Heart right ventricle (tissue), 16 donors: ENCODE results near the gene PAX9. TPM values are rescaled to one million over a fixed set of nuclear protein-coding genes. Genes with fewer than 3 reads are reported as not detected.

Experiments used
- ATAC-seq, 8 donors: fragments of 200-7000 bp; cut with Tn5 transposase; one replicate each; pipeline ENCODE4 v1.9.1; 2020; ENCODE audit warnings: mild to moderate bottlenecking in 8 of 8, moderate library complexity in 8 of 8, moderate number of reproducible peaks in 1 of 8
- DNase-seq, 2 donors: peaks; one replicate each; pipeline ENCODE4 v3.0.0-alpha.2; 2020
- H3K27ac ChIP-seq, 10 donors: fragments of 200-600 bp; sonication (generic) in 2 of 10; one replicate each; pipeline versions ENCODE4 v1.5.0 to v1.8.0; 2020 to 2022; ENCODE audit warnings: mild to moderate bottlenecking in 3 of 10
- H3K27me3 ChIP-seq, 7 donors: fragments of 200-600 bp; one replicate each; pipeline ENCODE4 v1.8.0; 2021 to 2022; ENCODE audit warnings: mild to moderate bottlenecking in 2 of 7
- H3K36me3 ChIP-seq, 9 donors: fragments of 200-600 bp; sonication (generic) in 1 of 9; one replicate each; pipeline versions ENCODE4 v1.5.0 to v1.8.0; 2020 to 2022; ENCODE audit warnings: mild to moderate bottlenecking in 2 of 9
- H3K4me1 ChIP-seq, 9 donors: fragments of 200-600 bp; sonication (generic) in 1 of 9; one replicate each; pipeline versions ENCODE4 v1.5.0 to v1.8.0; 2020 to 2022; ENCODE audit warnings: mild to moderate bottlenecking in 4 of 9
- H3K4me3 ChIP-seq, 10 donors: fragments of 200-600 bp; sonication (generic) in 2 of 10; one replicate each; pipeline versions ENCODE4 v1.5.0 to v1.8.0; 2020 to 2022; ENCODE audit warnings: mild to moderate bottlenecking in 7 of 10, moderate library complexity in 2 of 10
- H3K9me3 ChIP-seq, 11 donors: fragments of 200-600 bp in 10 of 11; sonication (generic) in 2 of 11; one replicate each; pipeline versions ENCODE4 v1.5.0 to v1.8.0; 2013 to 2022; ENCODE audit warnings: mild to moderate bottlenecking in 2 of 11, control low read depth in 1 of 11, moderate library complexity in 1 of 11
- WGBS, 2 donors: extraction: QIAGEN DNeasy Blood & Tissue Kit; methylation state at CpG; one replicate each; pipeline ENCODE4 v1.1.7; 2013; ENCODE audit warnings: inconsistent platforms in 1 of 2; 5-methylcytosine and 5-hydroxymethylcytosine counted together
- intact Hi-C, 10 donors: fragments of 100-400 bp; cut with DNase I; formaldehyde crosslinking; loops; one replicate each; pipeline versions ENCODE4 v1.11.1 to v1.14.2; 2022
- polyA plus RNA-seq, 2 donors: library from polyadenylated mRNA; stranded (reverse); fragments of 200-250 nt; gene quantifications; one replicate each; pipeline ENCODE4 v1.2.3, GENCODE V29; 2013
- total RNA-seq, 10 donors: library from RNA; stranded (reverse); fragmentation: NEBNext Ultra II Directional in 3 of 10; extraction: Animal tissue kit (Norgen Biotek cat#: 25700) in 3 of 10; gene quantifications; one replicate each; pipeline versions ENCODE4 v1.2.1 to v1.2.4, GENCODE V29; 2021 to 2023
- TF ChIP-seq, protein P1 (sequence below), 9 donors: fragments of 200-600 bp; sonication (generic) in 2 of 9; IDR thresholded peaks; one replicate each; pipeline versions ENCODE4 v1.5.0 to v1.8.0; 2021 to 2022; ENCODE audit warnings: antibody characterized with exemption in 9 of 9, mild to moderate bottlenecking in 5 of 9, moderate library complexity in 1 of 9
- donor health status: Arrhythmogenic right ventricular cardiomyopathy.
- donor health status: ischemic (EF 13 %, LVEDD 7.1; RV severe dilation, severe dysfunction).
- donor health status: healthy with polysubstance abuse.
- donor health status: DM: no; HTN: yes; CAD: no.
- donor health status: DM: no; HTN: no; CAD: no.
- donor health status: ischemic (EF 25% LVEDD 6.9; RV normal size, moderate dysfunction).
- donor health status: ischemic (EF 25% LVEDD 5.7; RV mildly dilated, moderate dysfunction).
- donor health status: healthy.
- donor health status: DM: yes; HTN: yes; CAD: no.
- donor health status: Ischemic cardiomyopathy.
- donor health status: ischemic (EF 35%, LVEDD 5.7; RV mildly dilated, moderate dysfunction).
- donor health status: nonischemic (EF 11% LVEDD 7.7; RV severe dilation, severe dysfunction).
- donor health status: DM: yes; HTN: yes; CAD: no.
- donor health status: PGD.
- donor health status: ischemic (EF 29% LVEDD 5.4; RV normal size, mild dysfunction).
- donor health status: nonischemic (EF 23%, LVEDD 6.1; RV moderate dilation, normal function).

The PAX9 gene
- total and polyA plus RNA-seq, 12 donors, result 0.01 TPM; not detected in 11

DNA sequence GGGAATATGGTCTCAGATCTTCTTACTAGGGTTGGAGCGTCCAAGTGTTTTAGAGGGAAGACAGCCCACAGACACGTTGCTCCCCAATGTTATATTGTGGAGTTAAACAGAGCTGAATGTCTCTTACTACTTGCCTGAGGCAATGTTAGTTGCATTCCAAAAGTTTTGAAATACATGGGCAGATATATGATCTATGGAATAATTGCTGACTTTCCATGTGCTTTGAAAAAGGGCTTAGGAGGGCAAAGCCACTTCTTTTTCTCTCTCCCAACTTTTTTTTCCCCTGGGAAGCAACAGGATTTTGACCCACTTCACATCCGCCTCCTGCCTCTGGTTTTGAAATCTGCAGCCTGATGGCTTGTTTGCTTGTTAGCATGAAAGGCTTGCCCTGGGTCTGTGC is 33.7 kb upstream of the PAX9 start:
- no peak for ATAC-seq
- intact Hi-C loops, result no loop called here
- Histone ChIP-seq H3K9me3 (no peaks in the 10 kb centered on the region), H3K27ac (no peak overlapping the region), H3K27me3 (peaks cover 0 to 83% (median 30%) of the 10 kb centered on the region in 7 donors), H3K36me3 (no peaks in the 10 kb centered on the region), H3K4me3 (no peak overlapping the region), H3K4me1 (no peaks in the 10 kb centered on the region)
- 61 to 78% methylated on average over 3 of the region's 3 CpGs for WGBS, 2 donors
- DNase-seq, result no peak
- TF ChIP-seq, protein P1, sequence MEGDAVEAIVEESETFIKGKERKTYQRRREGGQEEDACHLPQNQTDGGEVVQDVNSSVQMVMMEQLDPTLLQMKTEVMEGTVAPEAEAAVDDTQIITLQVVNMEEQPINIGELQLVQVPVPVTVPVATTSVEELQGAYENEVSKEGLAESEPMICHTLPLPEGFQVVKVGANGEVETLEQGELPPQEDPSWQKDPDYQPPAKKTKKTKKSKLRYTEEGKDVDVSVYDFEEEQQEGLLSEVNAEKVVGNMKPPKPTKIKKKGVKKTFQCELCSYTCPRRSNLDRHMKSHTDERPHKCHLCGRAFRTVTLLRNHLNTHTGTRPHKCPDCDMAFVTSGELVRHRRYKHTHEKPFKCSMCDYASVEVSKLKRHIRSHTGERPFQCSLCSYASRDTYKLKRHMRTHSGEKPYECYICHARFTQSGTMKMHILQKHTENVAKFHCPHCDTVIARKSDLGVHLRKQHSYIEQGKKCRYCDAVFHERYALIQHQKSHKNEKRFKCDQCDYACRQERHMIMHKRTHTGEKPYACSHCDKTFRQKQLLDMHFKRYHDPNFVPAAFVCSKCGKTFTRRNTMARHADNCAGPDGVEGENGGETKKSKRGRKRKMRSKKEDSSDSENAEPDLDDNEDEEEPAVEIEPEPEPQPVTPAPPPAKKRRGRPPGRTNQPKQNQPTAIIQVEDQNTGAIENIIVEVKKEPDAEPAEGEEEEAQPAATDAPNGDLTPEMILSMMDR (IDR thresholded peaks at IDR 0.05), result no peak

DNA sequence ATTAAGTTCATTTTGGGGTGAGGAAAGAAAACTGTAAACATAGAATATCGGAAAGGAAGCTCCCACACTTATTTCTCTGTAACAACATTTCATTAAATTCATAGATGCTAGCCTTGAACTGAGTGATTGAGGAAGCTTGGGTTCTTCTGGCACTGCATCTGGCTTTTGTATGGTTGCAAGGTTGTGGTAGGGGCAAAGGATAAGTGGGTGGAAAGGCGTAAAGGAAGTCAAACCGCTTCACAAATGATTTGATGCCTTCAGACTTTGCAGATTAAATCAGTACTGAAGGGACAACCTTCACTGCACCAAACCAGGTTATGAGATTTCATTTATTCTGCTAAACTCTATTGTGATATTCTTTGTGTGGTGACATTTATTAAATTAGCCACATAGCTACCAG is 28.1 kb upstream of the PAX9 start:
- Histone ChIP-seq H3K9me3 (no peaks in the 10 kb centered on the region), H3K27me3 (peaks cover 0 to 68% (median 18%) of the 10 kb centered on the region in 7 donors), H3K4me3 (no peak overlapping the region), H3K36me3 (no peaks in the 10 kb centered on the region), H3K27ac (no peak overlapping the region), H3K4me1 (no peaks in the 10 kb centered on the region)
- 70 to 79% methylated on average over 3 of the region's 3 CpGs for WGBS, 2 donors
- TF ChIP-seq, protein P1 (IDR thresholded peaks at IDR 0.05), result no peak
- ATAC-seq, result no peak
- intact Hi-C loops, result no loop called here
- no peak for DNase-seq

DNA sequence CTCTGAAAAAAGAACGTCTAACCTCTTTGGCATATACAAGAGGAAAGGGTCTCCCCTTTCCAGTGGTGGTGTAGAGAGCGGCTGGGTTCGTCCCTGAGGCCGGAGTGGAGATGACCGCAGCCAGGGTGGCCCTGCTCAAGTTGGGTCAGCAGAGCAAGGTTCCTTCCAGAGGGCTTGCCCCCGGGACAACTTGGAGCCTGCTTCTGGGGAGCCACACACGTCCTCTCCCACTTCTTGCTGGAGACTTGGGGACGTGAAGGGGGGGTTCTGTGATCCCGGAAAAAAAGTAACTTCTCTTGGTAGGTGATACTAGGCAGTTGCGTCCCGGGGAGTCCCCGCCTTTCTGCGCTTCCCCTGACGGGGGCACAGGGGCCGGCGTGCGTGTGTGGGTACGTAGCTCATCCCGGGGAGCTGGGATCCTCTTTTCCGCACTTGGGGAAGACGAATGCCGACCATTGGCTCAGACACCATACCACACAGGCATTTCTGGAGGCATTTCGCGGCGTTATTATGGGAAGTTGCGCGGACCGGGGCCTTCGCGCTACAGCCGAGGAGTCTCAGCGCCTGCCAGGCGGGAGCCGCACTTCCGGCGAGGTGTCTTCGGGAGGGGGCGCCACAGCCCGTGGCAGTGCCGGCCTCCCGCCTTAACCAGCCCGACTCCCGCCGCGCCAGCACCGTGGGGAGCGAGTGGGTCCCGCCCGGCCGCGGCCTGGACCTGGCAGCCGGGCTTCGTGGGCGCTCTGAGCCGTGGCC is 14.8 kb upstream of the PAX9 start:
- H3K27me3 ChIP-seq, result peaks cover 33 to 97% (median 91%) of the 10 kb centered on the region in 7 donors
- no peak for DNase-seq
- TF ChIP-seq, protein P1 (IDR thresholded peaks at IDR 0.05), result peak in 1 of 9 donors; percentile 4
- intact Hi-C loops, result loop anchor here in 7 of 10 donors (5.0 to 10.0 kb wide), 5 partner anchors 290 to 508 kb away; no protein-coding TSS in a partner anchor
- H3K4me3 ChIP-seq, result peak overlapping the region in 8 of 10 donors; percentile 4 to 42 (median 29)
- peak in 4 of 8 donors; percentile 20 to 69 (median 52) for ATAC-seq
- no peaks in the 10 kb centered on the region for H3K36me3 ChIP-seq
- WGBS, 2 donors, result 4% methylated on average over 50 to 55 of the region's 55 CpGs
- H3K9me3 ChIP-seq, result no peaks in the 10 kb centered on the region
- no peak overlapping the region for H3K27ac ChIP-seq
- H3K4me1 ChIP-seq, result peaks cover 0 to 20% (median 16%) of the 10 kb centered on the region in 9 donors

DNA sequence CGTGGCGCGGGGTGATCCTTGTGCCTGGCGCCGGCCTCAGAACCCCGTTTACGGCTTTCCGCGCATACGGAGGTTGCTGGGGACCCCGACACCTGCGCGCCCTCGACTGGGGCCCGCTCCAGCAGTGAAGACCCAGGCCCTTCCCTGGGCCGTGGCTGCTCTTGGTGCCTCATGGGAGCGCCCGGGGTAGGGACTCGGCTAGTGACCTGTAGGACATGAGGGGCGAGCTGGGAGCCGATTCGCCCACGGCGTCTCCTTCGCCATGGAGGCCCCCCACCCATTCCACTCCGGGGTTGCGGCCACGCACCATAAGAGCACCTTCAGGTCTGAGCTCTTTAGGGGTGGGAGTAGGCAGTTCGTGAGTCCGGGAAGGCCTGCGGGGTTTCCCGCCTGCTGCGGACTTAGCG is 14.2 kb upstream of the PAX9 start:
- WGBS, 2 donors, result 1 to 2% methylated on average over 34 of the region's 34 CpGs
- H3K36me3 ChIP-seq, result no peaks in the 10 kb centered on the region
- ATAC-seq (peak in 1 of 8 donors; percentile 26), DNase-seq (no peak)
- no peak overlapping the region for H3K27ac ChIP-seq
- no peaks in the 10 kb centered on the region for H3K9me3 ChIP-seq
- TF ChIP-seq, protein P1 (IDR thresholded peaks at IDR 0.05), result no peak
- intact Hi-C loops, result loop anchor here in 7 of 10 donors (5.0 to 10.0 kb wide), 5 partner anchors 290 to 507 kb away; no protein-coding TSS in a partner anchor
- H3K4me3 ChIP-seq, result peak overlapping the region; percentile 4 to 42 (median 29)
- peaks cover 33 to 97% (median 91%) of the 10 kb centered on the region in 7 donors for H3K27me3 ChIP-seq
- H3K4me1 ChIP-seq, result peaks cover 0 to 20% (median 16%) of the 10 kb centered on the region in 9 donors
